ENCODE measurements around the gene MYLIP.
A peak's percentile ranks its signal among the peaks of the same experiment; 100 is the strongest.

The MYLIP gene

DNA sequence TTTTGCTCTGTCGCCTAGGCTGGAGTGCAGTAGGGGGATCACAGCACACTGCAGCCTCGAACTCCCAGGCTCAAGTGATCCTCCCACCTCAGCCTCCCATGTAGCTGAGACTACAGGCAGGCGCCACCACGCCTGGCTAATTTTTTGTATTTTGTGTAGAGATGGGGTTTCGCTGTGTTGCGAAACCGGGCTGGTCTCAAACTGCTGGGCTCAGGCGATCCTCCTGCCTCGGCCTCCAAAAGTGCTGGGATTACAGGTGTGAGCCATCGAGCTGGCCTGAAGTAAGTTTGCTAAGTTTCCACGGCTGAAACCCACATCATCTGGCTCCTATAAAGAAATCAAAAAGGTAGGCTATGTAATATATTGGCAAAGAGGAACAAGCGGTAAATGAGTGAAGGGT lies 1.4 kb upstream of the MYLIP start:
- CTCF ChIA-PET, result interaction anchor here (0.6 to 1.0 kb wide), 4 partner anchors 78 to 1600 kb away, joined by 3 to 4 read pairs (median 3); no protein-coding TSS in a partner anchor
- POLR2A ChIA-PET, result no interaction called here

GRCh38 chr6:16129623-16130401 lies 926 bp downstream of the MYLIP start:
- TF ChIP-seq SP1 (IDR thresholded peaks at IDR 0.05) (no peak), TARDBP (IDR thresholded peaks at IDR 0.05) (no peak), FOXM1 (IDR thresholded peaks at IDR 0.05; ENCODE audit: borderline replicate concordance) (no peak), FOXA1 (IDR thresholded peaks at IDR 0.05) (no peak), CTBP1 (IDR thresholded peaks at IDR 0.05; ENCODE audit: borderline replicate concordance) (no peak)
- ChIA-PET POLR2A (interaction anchor here (1.1 to 1.3 kb wide), 2 partner anchors 17 to 26 kb away, joined by 3 to 4 read pairs; no protein-coding TSS in a partner anchor), CTCF (interaction anchor here (0.9 kb wide), 1 partner anchor 360 kb away, joined by 3 read pairs; no protein-coding TSS in a partner anchor)
- no peak for DNase-seq (ENCODE audit: extremely low spot score)

More for the DNA sequence above, 1.4 kb upstream of the MYLIP start:
- TF ChIP-seq HDGF (IDR thresholded peaks at IDR 0.05; ENCODE audit: borderline replicate concordance) (no peak), FOXM1 (IDR thresholded peaks at IDR 0.05; ENCODE audit: borderline replicate concordance) (no peak), FOXA1 (IDR thresholded peaks at IDR 0.05) (no peak), SP1 (IDR thresholded peaks at IDR 0.05) (no peak), SUZ12 (IDR thresholded peaks at IDR 0.05) (no peak), BHLHE40 (IDR thresholded peaks at IDR 0.05; ENCODE audit: borderline replicate concordance) (no peak), NFRKB (IDR thresholded peaks at IDR 0.05) (no peak), ARNT (IDR thresholded peaks at IDR 0.05) (no peak)
- DNase-seq (ENCODE audit: extremely low spot score), result no peak

DNA sequence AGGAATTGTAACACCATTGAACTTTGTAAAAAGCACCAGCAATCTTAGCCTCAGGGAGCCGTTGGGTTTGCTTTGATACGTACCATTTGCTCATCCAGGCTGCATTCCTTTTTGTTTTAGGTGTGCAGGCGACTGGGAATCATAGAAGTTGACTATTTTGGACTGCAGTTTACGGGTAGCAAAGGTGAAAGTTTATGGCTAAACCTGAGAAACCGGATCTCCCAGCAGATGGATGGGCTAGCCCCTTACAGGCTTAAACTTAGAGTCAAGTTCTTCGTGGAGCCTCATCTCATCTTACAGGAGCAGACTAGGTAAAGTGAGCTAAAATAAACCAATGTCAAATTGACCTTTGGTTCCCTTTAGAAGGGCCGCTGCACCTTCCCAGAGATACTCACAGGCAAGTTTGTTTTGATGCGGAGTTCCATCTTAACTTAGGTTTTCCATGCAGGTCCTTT lies 1.6 kb downstream of the MYLIP start:
- 0 out of 2 replicates have a peak, but pooled peaks have one; percentile 3 for TF ChIP-seq CTBP1 (IDR thresholded peaks at IDR 0.05; ENCODE audit: borderline replicate concordance)
- TF ChIP-seq PKNOX1 (IDR thresholded peaks at IDR 0.05), result no peak
- POLR2A ChIA-PET, result interaction anchor here (1.2 to 1.3 kb wide), 2 partner anchors 16 to 439 kb away, joined by 3 read pairs; no protein-coding TSS in a partner anchor
- CTCF ChIA-PET, result interaction anchor here (0.9 kb wide), 1 partner anchor 361 kb away, joined by 3 read pairs; no protein-coding TSS in a partner anchor
- no peak for DNase-seq (ENCODE audit: extremely low spot score)

GRCh38 chr6:16130932-16131387 lies 2.1 kb downstream of the MYLIP start:
- POLR2A ChIA-PET, result interaction anchor here (1.2 to 1.3 kb wide), 2 partner anchors 15 to 440 kb away, joined by 3 read pairs; no protein-coding TSS in a partner anchor
- DNase-seq (ENCODE audit: extremely low spot score), result peak; percentile 44
- TF ChIP-seq L3MBTL2 (conservative IDR thresholded peaks at IDR 0.05) (no peak), CTBP1 (IDR thresholded peaks at IDR 0.05; ENCODE audit: borderline replicate concordance) (no peak), SUZ12 (IDR thresholded peaks at IDR 0.05) (no peak), SP1 (IDR thresholded peaks at IDR 0.05) (no peak), HDGF (IDR thresholded peaks at IDR 0.05; ENCODE audit: borderline replicate concordance) (no peak), NFRKB (IDR thresholded peaks at IDR 0.05) (no peak), BHLHE40 (IDR thresholded peaks at IDR 0.05; ENCODE audit: borderline replicate concordance) (no peak), TARDBP (IDR thresholded peaks at IDR 0.05) (no peak), ARNT (IDR thresholded peaks at IDR 0.05) (no peak), LEF1 (IDR thresholded peaks at IDR 0.05; ENCODE audit: borderline replicate concordance) (no peak), PKNOX1 (IDR thresholded peaks at IDR 0.05) (0 out of 2 replicates have a peak, but pooled peaks have one; percentile 4), FOXA1 (IDR thresholded peaks at IDR 0.05) (no peak), ELF4 (IDR thresholded peaks at IDR 0.05) (no peak), FOXM1 (IDR thresholded peaks at IDR 0.05; ENCODE audit: borderline replicate concordance) (no peak), ZNF384 (IDR thresholded peaks at IDR 0.05) (peak; percentile 78)
- CTCF ChIA-PET, result interaction anchor here (0.6 kb wide), 1 partner anchor 70 kb away, joined by 4 read pairs; no protein-coding TSS in a partner anchor

GRCh38 chr6:16132909-16133308 lies 4.0 kb downstream of the MYLIP start:
- DNase-seq (ENCODE audit: extremely low spot score), result no peak
- POLR2A ChIA-PET, result no interaction called here
- CTCF ChIA-PET, result no interaction called here
- TF ChIP-seq ELF4 (IDR thresholded peaks at IDR 0.05) (no peak), FOXM1 (IDR thresholded peaks at IDR 0.05; ENCODE audit: borderline replicate concordance) (no peak), FOXK2 (IDR thresholded peaks at IDR 0.05) (no peak), TARDBP (IDR thresholded peaks at IDR 0.05) (no peak), SP1 (IDR thresholded peaks at IDR 0.05) (no peak), ARNT (IDR thresholded peaks at IDR 0.05) (no peak), L3MBTL2 (conservative IDR thresholded peaks at IDR 0.05) (no peak), CTBP1 (IDR thresholded peaks at IDR 0.05; ENCODE audit: borderline replicate concordance) (no peak), FOXA1 (IDR thresholded peaks at IDR 0.05) (no peak), PKNOX1 (IDR thresholded peaks at IDR 0.05) (no peak), BHLHE40 (IDR thresholded peaks at IDR 0.05; ENCODE audit: borderline replicate concordance) (no peak), LEF1 (IDR thresholded peaks at IDR 0.05; ENCODE audit: borderline replicate concordance) (no peak)

- POLR2A ChIA-PET, result no interaction called here
- DNase-seq (ENCODE audit: extremely low spot score), result no peak
- CTCF ChIA-PET, result no interaction called here
- no peak for TF ChIP-seq SP1 (IDR thresholded peaks at IDR 0.05)
- no peak for TF ChIP-seq FOXM1 (IDR thresholded peaks at IDR 0.05; ENCODE audit: borderline replicate concordance)
- no peak for TF ChIP-seq ZNF384 (IDR thresholded peaks at IDR 0.05)
- TF ChIP-seq NFRKB (IDR thresholded peaks at IDR 0.05), result no peak
- no peak for TF ChIP-seq HDGF (IDR thresholded peaks at IDR 0.05; ENCODE audit: borderline replicate concordance)
- TF ChIP-seq TARDBP (IDR thresholded peaks at IDR 0.05), result no peak
- TF ChIP-seq L3MBTL2 (conservative IDR thresholded peaks at IDR 0.05), result no peak
- no peak for TF ChIP-seq CTBP1 (IDR thresholded peaks at IDR 0.05; ENCODE audit: borderline replicate concordance)
- no peak for TF ChIP-seq ARNT (IDR thresholded peaks at IDR 0.05)
- no peak for TF ChIP-seq FOXK2 (IDR thresholded peaks at IDR 0.05)
Measured at GRCh38 chr6:16134430-16134829, 5.5 kb downstream of the MYLIP start.
